A549 (cell line): Measurements from ENCODE around the gene PKDREJ. TPM values are rescaled to one million over a fixed set of nuclear protein-coding genes. Genes with fewer than 3 reads are reported as not detected.

Experiments used
- ATAC-seq, 2 experiments: fragments of 200-7000 bp in 1 of 2; fragments of >200 bp in 1 of 2; cut with Nextera tagmentation in 1 of 2; cut with Tn5 transposase in 1 of 2; 3 replicates each; pipeline versions ENCODE4 v1.8.0 to v1.9.1; 2018 to 2020; ENCODE audit warnings: mild to moderate bottlenecking in 1 of 2, moderate library complexity in 1 of 2
- CTCF ChIA-PET: fragments of 300-600 bp; sonication (Branson Sonifier 250); formaldehyde crosslinking; extraction: SDS; loops from one replicate; lab custom pipeline; 2021; ENCODE audit warnings: antibody characterized with exemption, inconsistent platforms; lab: Yijun Ruan, JAX
- POLR2A ChIA-PET: fragments of 350-600 bp; formaldehyde crosslinking; extraction: SDS; loops from one replicate; lab custom pipeline; 2021; ENCODE audit warnings: antibody characterized with exemption, inconsistent platforms; lab: Yijun Ruan, JAX
- DNase-seq, 2 experiments: peaks; one replicate each; pipeline versions ENCODE4 v3.0.0 to v3.0.0-alpha.2; 2011 to 2016; ENCODE audit warnings: low read depth in 1 of 2, low spot score in 1 of 2
- FAIRE-seq: peaks from 2 replicates; lab custom pipeline; 2011; peaks lifted over from hg19 to GRCh38; lab: Jason Lieb, UNC
- H3K27ac ChIP-seq, 2 experiments: fragments of >200 bp; sonication (Bioruptor Twin); formaldehyde crosslinking; 3 replicates each; pipeline ENCODE4 v1.5.1; 2016 to 2017
- H3K4me1 ChIP-seq: fragments of >200 bp; sonication (Bioruptor Twin); formaldehyde crosslinking; 3 replicates; pipeline ENCODE4 v1.6.1; 2016
- H3K4me2 ChIP-seq: fragments of >200 bp; sonication (Bioruptor Twin); formaldehyde crosslinking; 3 replicates; pipeline ENCODE4 v1.6.1; 2016
- H3K4me3 ChIP-seq: fragments of >200 bp; sonication (Bioruptor Twin); formaldehyde crosslinking; 3 replicates; pipeline ENCODE4 v1.5.1; 2016
- H3K9me3 ChIP-seq: fragments of >200 bp; sonication (Bioruptor Twin); formaldehyde crosslinking; 3 replicates; pipeline ENCODE4 v1.6.1; 2016
- ATOH8 ChIP-seq: fragments of 250-450 bp; sonication (Bioruptor Pico); IDR thresholded peaks from 2 replicates; pipeline ENCODE4 v1.5.0; 2020; ENCODE audit warnings: low read depth, mild to moderate bottlenecking, moderate library complexity
- CBX2 ChIP-seq: fragments of 200-600 bp; sonication (generic); IDR thresholded peaks from 2 replicates; pipeline ENCODE4 v1.6.1; 2016; ENCODE audit warnings: low read depth, mild to moderate bottlenecking, borderline replicate concordance
- CBX8 ChIP-seq: fragments of 200-600 bp; sonication (generic); IDR thresholded peaks from 2 replicates; pipeline ENCODE4 v1.6.1; 2016
- ESRRA ChIP-seq: fragments of 150-350 bp; IDR thresholded peaks from 2 replicates; pipeline ENCODE4 v1.6.1; 2014; ENCODE audit warnings: mild to moderate bottlenecking, low read length, borderline replicate concordance
- HOXA7 ChIP-seq: fragments of 250-450 bp; sonication (Bioruptor Pico); IDR thresholded peaks from 2 replicates; pipeline ENCODE4 v1.5.0; 2020; ENCODE audit warnings: mild to moderate bottlenecking, moderate library complexity
- HOXB13 ChIP-seq: fragments of 250-450 bp; sonication (Bioruptor Pico); IDR thresholded peaks from 2 replicates; pipeline ENCODE4 v1.5.0; 2020; ENCODE audit warnings: low read depth, mild to moderate bottlenecking, moderate library complexity
- KDM1A ChIP-seq: fragments of 200-600 bp; sonication (generic); IDR thresholded peaks from 2 replicates; pipeline ENCODE4 v1.6.1; 2016; ENCODE audit warnings: low read depth, mild to moderate bottlenecking
- NPAS2 ChIP-seq: fragments of 250-450 bp; sonication (Bioruptor Pico); IDR thresholded peaks from 2 replicates; pipeline ENCODE4 v1.8.0; 2022; ENCODE audit warnings: mild to moderate bottlenecking, moderate library complexity, borderline replicate concordance
- NR3C1 ChIP-seq: fragments of >200 bp; sonication (Bioruptor Twin); formaldehyde crosslinking; IDR thresholded peaks from 3 replicates; pipeline ENCODE4 v1.6.1; 2017
- PHF8 ChIP-seq: fragments of 200-600 bp; sonication (generic); IDR thresholded peaks from 2 replicates; pipeline ENCODE4 v1.6.1; 2016; ENCODE audit warnings: low read depth, mild to moderate bottlenecking, antibody characterized with exemption, moderate library complexity, borderline replicate concordance
- RARB ChIP-seq: fragments of 250-450 bp; sonication (Bioruptor Pico); IDR thresholded peaks from 2 replicates; pipeline ENCODE4 v1.8.0; 2021; ENCODE audit warnings: mild to moderate bottlenecking, moderate library complexity
- SMC3 ChIP-seq: fragments of >200 bp; sonication (Bioruptor Twin); formaldehyde crosslinking; IDR thresholded peaks from 3 replicates; pipeline ENCODE4 v1.6.1; 2018; ENCODE audit warnings: inconsistent platforms
- SREBF2 ChIP-seq: fragments of 450-650 bp; IDR thresholded peaks from 2 replicates; pipeline ENCODE4 v1.6.1; 2014; ENCODE audit warnings: mild to moderate bottlenecking, moderate library complexity
- WGBS: methylation state at CpG from one replicate; pipeline ENCODE4 v1.1.6; 2017; ENCODE audit errors: missing lambda C conversion rate; 5-methylcytosine and 5-hydroxymethylcytosine counted together
- polyA plus RNA-seq, 4 experiments: library from polyadenylated mRNA; depleted of rRNA in 3 of 4; stranded (reverse); fragments of >200 nt; fragmentation: RNase III in 1 of 4; extraction: RNeasy Plus Mini Kit Qiagen cat#74134 plus additional on column Dnase treatment in 1 of 4; gene quantifications; 2 replicates in 3 of 4; 3 replicates in 1 of 4; pipeline ENCODE4 v1.2.3, GENCODE V29; 2011 to 2017
- TF ChIP-seq, protein P1 (sequence below): fragments of 450-650 bp; IDR thresholded peaks from 2 replicates; pipeline ENCODE4 v1.6.1; 2014; ENCODE audit warnings: antibody characterized with exemption
- TF ChIP-seq, protein P2 (sequence below): fragments of >200 bp; sonication (Bioruptor Twin); formaldehyde crosslinking; IDR thresholded peaks from 2 replicates; pipeline ENCODE4 v1.6.1; 2016
- TF ChIP-seq, protein P3 (sequence below): IDR thresholded peaks from 2 replicates; pipeline ENCODE4 v1.6.1; 2012
- TF ChIP-seq, protein P4 (sequence below): fragments of 150-350 bp; IDR thresholded peaks from 2 replicates; pipeline ENCODE4 v1.6.1; 2014; ENCODE audit warnings: low read depth, mild to moderate bottlenecking, low read length
- TF ChIP-seq, protein P5 (sequence below): IDR thresholded peaks from 2 replicates; pipeline ENCODE4 v1.6.1; 2012

The PKDREJ gene
- polyA plus RNA-seq, 2 of the 4 experiments (the other 2 are of a cell fraction) = not detected

DNA sequence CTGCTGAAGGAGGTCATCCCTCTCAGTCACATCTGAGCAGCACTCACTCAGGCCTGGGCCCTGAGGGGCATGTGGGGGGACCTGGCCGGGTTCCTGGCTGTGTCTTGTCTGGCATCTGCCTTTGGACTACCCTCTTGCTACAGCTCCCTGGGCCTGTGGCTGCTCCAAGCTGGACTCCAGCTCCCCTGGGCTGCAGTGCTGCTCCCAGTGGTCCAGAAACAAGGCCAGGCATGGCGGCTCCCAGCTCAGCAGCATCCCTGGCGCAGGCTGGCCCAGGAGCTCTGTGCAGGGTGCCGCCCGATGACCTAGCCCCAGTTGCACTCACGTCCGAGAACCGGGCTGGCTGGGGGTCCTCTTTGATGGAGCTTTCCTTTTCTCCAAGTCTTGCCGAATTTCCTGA lies 18.4 kb downstream of the PKDREJ start:
- no peak overlapping the region for H3K4me2 ChIP-seq
- H3K9me3 ChIP-seq = no peaks in the 10 kb centered on the region
- DNase-seq = no peak
- CTCF ChIA-PET = interaction anchor here (0.5 to 1.4 kb wide), 5 partner anchors 16 to 250 kb away, joined by 3 to 4 read pairs (median 3); no protein-coding TSS in a partner anchor
- no peak for ATAC-seq
- POLR2A ChIA-PET = interaction anchor here (1.2 kb wide), 1 partner anchor 136 kb away, joined by 3 read pairs; no protein-coding TSS in a partner anchor
- TF ChIP-seq, protein P1, sequence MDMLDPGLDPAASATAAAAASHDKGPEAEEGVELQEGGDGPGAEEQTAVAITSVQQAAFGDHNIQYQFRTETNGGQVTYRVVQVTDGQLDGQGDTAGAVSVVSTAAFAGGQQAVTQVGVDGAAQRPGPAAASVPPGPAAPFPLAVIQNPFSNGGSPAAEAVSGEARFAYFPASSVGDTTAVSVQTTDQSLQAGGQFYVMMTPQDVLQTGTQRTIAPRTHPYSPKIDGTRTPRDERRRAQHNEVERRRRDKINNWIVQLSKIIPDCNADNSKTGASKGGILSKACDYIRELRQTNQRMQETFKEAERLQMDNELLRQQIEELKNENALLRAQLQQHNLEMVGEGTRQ = no peak
- TF ChIP-seq HOXB13 (CRISPR knock-in tag) = no peak
- no peak for TF ChIP-seq SMC3
- no peak for TF ChIP-seq ATOH8 (CRISPR knock-in tag)
- TF ChIP-seq RARB (CRISPR knock-in tag) = no peak
- TF ChIP-seq NR3C1 = no peak
- H3K4me1 ChIP-seq = no peaks in the 10 kb centered on the region
- no peak for FAIRE-seq
- WGBS = 69% methylated on average over 2 of the region's 9 CpGs
- no peak overlapping the region for H3K27ac ChIP-seq
- H3K4me3 ChIP-seq = no peak overlapping the region

GRCh38 chr22:46242076-46242475 lies 21.1 kb downstream of the PKDREJ start:
- no peak for ATAC-seq
- WGBS = 93% methylated on average over 10 of the region's 10 CpGs
- CTCF ChIA-PET = interaction anchor here (1.0 kb wide), 1 partner anchor 15 kb away, joined by 3 read pairs; no protein-coding TSS in a partner anchor
- Histone ChIP-seq H3K9me3 (no peaks in the 10 kb centered on the region), H3K4me3 (no peak overlapping the region), H3K4me2 (no peak overlapping the region)
- TF ChIP-seq PHF8 (no peak), HOXB13 (CRISPR knock-in tag) (no peak), RARB (CRISPR knock-in tag) (no peak), ESRRA (no peak), HOXA7 (CRISPR knock-in tag) (no peak), NR3C1 (no peak), SREBF2 (no peak), CBX2 (no peak), KDM1A (no peak), CBX8 (no peak), NPAS2 (CRISPR knock-in tag) (no peak)
- TF ChIP-seq, protein P2, sequence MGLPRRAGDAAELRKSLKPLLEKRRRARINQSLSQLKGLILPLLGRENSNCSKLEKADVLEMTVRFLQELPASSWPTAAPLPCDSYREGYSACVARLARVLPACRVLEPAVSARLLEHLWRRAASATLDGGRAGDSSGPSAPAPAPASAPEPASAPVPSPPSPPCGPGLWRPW = no peak
- TF ChIP-seq, protein P3, sequence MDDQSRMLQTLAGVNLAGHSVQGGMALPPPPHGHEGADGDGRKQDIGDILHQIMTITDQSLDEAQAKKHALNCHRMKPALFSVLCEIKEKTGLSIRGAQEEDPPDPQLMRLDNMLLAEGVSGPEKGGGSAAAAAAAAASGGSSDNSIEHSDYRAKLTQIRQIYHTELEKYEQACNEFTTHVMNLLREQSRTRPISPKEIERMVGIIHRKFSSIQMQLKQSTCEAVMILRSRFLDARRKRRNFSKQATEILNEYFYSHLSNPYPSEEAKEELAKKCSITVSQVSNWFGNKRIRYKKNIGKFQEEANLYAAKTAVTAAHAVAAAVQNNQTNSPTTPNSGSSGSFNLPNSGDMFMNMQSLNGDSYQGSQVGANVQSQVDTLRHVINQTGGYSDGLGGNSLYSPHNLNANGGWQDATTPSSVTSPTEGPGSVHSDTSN = no peak
- TF ChIP-seq, protein P4, sequence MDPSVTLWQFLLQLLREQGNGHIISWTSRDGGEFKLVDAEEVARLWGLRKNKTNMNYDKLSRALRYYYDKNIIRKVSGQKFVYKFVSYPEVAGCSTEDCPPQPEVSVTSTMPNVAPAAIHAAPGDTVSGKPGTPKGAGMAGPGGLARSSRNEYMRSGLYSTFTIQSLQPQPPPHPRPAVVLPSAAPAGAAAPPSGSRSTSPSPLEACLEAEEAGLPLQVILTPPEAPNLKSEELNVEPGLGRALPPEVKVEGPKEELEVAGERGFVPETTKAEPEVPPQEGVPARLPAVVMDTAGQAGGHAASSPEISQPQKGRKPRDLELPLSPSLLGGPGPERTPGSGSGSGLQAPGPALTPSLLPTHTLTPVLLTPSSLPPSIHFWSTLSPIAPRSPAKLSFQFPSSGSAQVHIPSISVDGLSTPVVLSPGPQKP = no peak
- TF ChIP-seq, all 56 proteins: peak for 0
- FAIRE-seq = no peak
- DNase-seq = no peak
- Histone ChIP-seq H3K27ac (no peak overlapping the region), H3K4me1 (no peaks in the 10 kb centered on the region)
- POLR2A ChIA-PET = no interaction called here

- POLR2A ChIA-PET = no interaction called here
- no peak overlapping the region for H3K4me3 ChIP-seq
- no peak overlapping the region for H3K4me2 ChIP-seq
- no peak for ATAC-seq
- no peak for FAIRE-seq
- no peak for TF ChIP-seq NR3C1
- TF ChIP-seq, protein P5, sequence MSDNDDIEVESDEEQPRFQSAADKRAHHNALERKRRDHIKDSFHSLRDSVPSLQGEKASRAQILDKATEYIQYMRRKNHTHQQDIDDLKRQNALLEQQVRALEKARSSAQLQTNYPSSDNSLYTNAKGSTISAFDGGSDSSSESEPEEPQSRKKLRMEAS = no peak
- no peaks in the 10 kb centered on the region for H3K4me1 ChIP-seq
- no peak for DNase-seq
- H3K9me3 ChIP-seq = no peaks in the 10 kb centered on the region
- CTCF ChIA-PET = interaction anchor here (1.0 kb wide), 1 partner anchor 14 kb away, joined by 3 read pairs; no protein-coding TSS in a partner anchor
- H3K27ac ChIP-seq = no peak overlapping the region
- WGBS = 86% methylated on average over 5 of the region's 5 CpGs
Measured at GRCh38 chr22:46241396-46242007, 21.6 kb downstream of the PKDREJ start.
